GM12865 (cell line): ENCODE data around the gene TRAPPC10.

Experiments
- DNase-seq: peaks from one replicate; pipeline ENCODE4 v3.0.0; 2010; ENCODE audit warnings: low read depth
- H3K4me3 ChIP-seq: 2 replicates; pipeline ENCODE4 v1.5.1; 2011; ENCODE audit warnings: mild to moderate bottlenecking, low read depth, low read length, control low read depth
- TF ChIP-seq, protein P1 (sequence below): IDR thresholded peaks from 2 replicates; pipeline ENCODE4 v1.5.1; 2011; ENCODE audit warnings: low read length, control low read depth, low read depth, inconsistent platforms; ENCODE audit not compliant: insufficient read depth; ENCODE audit errors: missing control alignments

TRAPPC10 gene

GRCh38 chr21:43987509-43987908 lies 24.6 kb upstream of the TRAPPC10 start:
- DNase-seq: no peak
- TF ChIP-seq, protein P1, sequence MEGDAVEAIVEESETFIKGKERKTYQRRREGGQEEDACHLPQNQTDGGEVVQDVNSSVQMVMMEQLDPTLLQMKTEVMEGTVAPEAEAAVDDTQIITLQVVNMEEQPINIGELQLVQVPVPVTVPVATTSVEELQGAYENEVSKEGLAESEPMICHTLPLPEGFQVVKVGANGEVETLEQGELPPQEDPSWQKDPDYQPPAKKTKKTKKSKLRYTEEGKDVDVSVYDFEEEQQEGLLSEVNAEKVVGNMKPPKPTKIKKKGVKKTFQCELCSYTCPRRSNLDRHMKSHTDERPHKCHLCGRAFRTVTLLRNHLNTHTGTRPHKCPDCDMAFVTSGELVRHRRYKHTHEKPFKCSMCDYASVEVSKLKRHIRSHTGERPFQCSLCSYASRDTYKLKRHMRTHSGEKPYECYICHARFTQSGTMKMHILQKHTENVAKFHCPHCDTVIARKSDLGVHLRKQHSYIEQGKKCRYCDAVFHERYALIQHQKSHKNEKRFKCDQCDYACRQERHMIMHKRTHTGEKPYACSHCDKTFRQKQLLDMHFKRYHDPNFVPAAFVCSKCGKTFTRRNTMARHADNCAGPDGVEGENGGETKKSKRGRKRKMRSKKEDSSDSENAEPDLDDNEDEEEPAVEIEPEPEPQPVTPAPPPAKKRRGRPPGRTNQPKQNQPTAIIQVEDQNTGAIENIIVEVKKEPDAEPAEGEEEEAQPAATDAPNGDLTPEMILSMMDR: no peak
- H3K4me3 ChIP-seq: no peak overlapping the region

DNA sequence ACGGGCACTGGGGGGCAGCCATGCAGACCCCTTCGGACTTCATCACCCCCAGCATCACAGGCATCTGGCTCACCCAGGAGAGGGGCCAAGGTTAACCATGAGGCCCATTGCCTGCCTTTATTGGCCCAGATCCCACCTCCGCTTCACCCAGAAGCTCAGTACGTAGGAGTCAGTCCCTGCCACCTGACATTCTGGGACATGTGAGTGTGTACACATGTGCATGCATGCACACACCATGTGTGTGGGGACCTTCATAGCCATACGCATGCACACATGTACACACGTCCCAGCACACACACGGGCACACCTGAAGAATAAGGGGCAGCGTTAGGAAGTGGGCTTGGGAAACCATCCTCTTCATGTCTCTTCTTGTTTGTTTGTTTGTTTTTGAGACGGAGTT lies 24.1 kb upstream of the TRAPPC10 start:
- TF ChIP-seq, protein P1: no peak
- no peak for DNase-seq
- no peak overlapping the region for H3K4me3 ChIP-seq

- no peak for DNase-seq
- TF ChIP-seq, protein P1: no peak
- H3K4me3 ChIP-seq: no peak overlapping the region
Observed at GRCh38 chr21:43988506-43989230, 23.4 kb upstream of the TRAPPC10 start.

DNA sequence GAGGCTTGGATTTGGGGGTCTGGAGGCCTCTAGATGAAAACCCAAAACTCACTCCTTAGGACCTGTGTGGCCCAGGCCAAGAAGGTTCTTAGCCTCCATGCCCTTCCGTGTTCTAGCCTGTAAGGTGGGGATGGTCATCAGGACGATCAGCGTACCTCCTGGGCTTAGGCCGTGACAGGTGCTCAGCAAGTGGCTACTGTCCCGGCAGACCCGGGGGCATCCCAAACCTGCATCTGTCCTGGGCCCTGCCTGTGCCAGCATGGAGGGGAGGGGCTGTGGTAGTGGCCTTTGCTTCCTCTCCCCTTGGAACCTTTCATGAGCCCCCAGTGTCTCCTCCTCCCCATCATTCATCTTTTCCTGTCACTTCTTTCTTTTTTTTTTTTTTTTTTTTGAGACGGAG lies 22.7 kb upstream of the TRAPPC10 start:
- TF ChIP-seq, protein P1: no peak
- no peak for DNase-seq
- H3K4me3 ChIP-seq: no peak overlapping the region

- H3K4me3 ChIP-seq: no peak overlapping the region
- TF ChIP-seq, protein P1: no peak
- DNase-seq: no peak
Observed at GRCh38 chr21:43991447-43991991, 20.6 kb upstream of the TRAPPC10 start.

- H3K4me3 ChIP-seq: no peak overlapping the region
- TF ChIP-seq, protein P1: no peak
- DNase-seq: no peak
Observed at GRCh38 chr21:43992121-43992520, 20.0 kb upstream of the TRAPPC10 start.
